HepG2 (cell line): ENCODE measurements around the gene RARG. TPM values are rescaled to one million over a fixed set of nuclear protein-coding genes. Genes with fewer than 3 reads are reported as not detected.

ENCODE experiments used
- DNMT3B ChIP-seq: conservative IDR thresholded peaks from 2 replicates; pipeline ENCODE4 v1.6.1; 2016; ENCODE audit warnings: missing biosample characterization, control low read depth
- HMGA1 ChIP-seq: sonication (generic); formaldehyde crosslinking; conservative IDR thresholded peaks from 2 replicates; pipeline ENCODE4 v1.4.0; 2020; ENCODE audit warnings: missing genetic modification reagents
- IRX3 ChIP-seq: sonication (generic); formaldehyde crosslinking; IDR thresholded peaks from 2 replicates; pipeline ENCODE4 v1.8.1; 2023; ENCODE audit warnings: mild to moderate bottlenecking, low read depth, missing genetic modification reagents, borderline replicate concordance
- NFE2L2 ChIP-seq: fragments of 150-350 bp; IDR thresholded peaks from 2 replicates; pipeline ENCODE4 v1.6.1; 2014; ENCODE audit warnings: low read length
- SP5 ChIP-seq: IDR thresholded peaks from 2 replicates; pipeline ENCODE4 v1.6.1; 2016; ENCODE audit warnings: low read depth, borderline replicate concordance
- SUZ12 ChIP-seq: fragments of 150-350 bp; IDR thresholded peaks from 2 replicates; pipeline ENCODE4 v1.6.1; 2014; ENCODE audit warnings: low read depth, low read length
- ZBTB40 ChIP-seq, 2 experiments: fragments of 450-650 bp in 1 of 2; sonication (generic) in 1 of 2; formaldehyde crosslinking in 1 of 2; IDR thresholded peaks; 2 replicates each; pipeline versions ENCODE4 v1.6.1 to v1.8.0; 2016 to 2022; ENCODE audit warnings: antibody characterized with exemption in 1 of 2, mild to moderate bottlenecking in 1 of 2, missing genetic modification reagents in 1 of 2
- ZFP41 ChIP-seq: sonication (generic); formaldehyde crosslinking; IDR thresholded peaks from 2 replicates; pipeline ENCODE4 v1.4.0; 2020; ENCODE audit warnings: mild to moderate bottlenecking, missing genetic modification reagents, borderline replicate concordance
- ZNF510 ChIP-seq: sonication (generic); formaldehyde crosslinking; IDR thresholded peaks from 2 replicates; pipeline ENCODE4 v1.4.0; 2020; ENCODE audit warnings: low read depth, mild to moderate bottlenecking, missing genetic modification reagents
- ZNF646 ChIP-seq: sonication (generic); formaldehyde crosslinking; IDR thresholded peaks from 2 replicates; pipeline ENCODE4 v1.9.0; 2021; ENCODE audit warnings: mild to moderate bottlenecking, missing genetic modification reagents
- polyA plus RNA-seq, 8 experiments: library from polyadenylated mRNA; depleted of rRNA in 3 of 8; stranded (reverse) in 7 of 8; unstranded in 1 of 8; fragments of >200 nt; fragmentation: Illumina TruSeq in 4 of 8; extraction: Trizol in 4 of 8; gene quantifications; 2 replicates each; pipeline versions ENCODE4 v1.2.1 to v1.2.3, GENCODE V29; 2011 to 2016; ENCODE audit warnings: low read depth in 4 of 8, missing spikeins in 1 of 8, mixed read lengths in 1 of 8; ENCODE audit not compliant: insufficient read depth in 1 of 8
- total RNA-seq, 5 experiments: library from RNA; depleted of rRNA; stranded (reverse); fragments of >200 nt; fragmentation: Illumina TruSeq; extraction: Trizol; gene quantifications; 2 replicates each; pipeline ENCODE4 v1.2.3, GENCODE V29; 2016; ENCODE audit warnings: low read depth in 1 of 5
- TF ChIP-seq, protein P1 (sequence below): sonication (generic); formaldehyde crosslinking; IDR thresholded peaks from 2 replicates; pipeline ENCODE4 v1.8.0; 2022; ENCODE audit warnings: low read depth, missing genetic modification reagents

RARG gene
- total and polyA plus RNA-seq, 2 of the 13 experiments (the other 11 are each of a cell fraction or from before 2014, with no cell fraction given) = 0.77 to 1.5 TPM

DNA sequence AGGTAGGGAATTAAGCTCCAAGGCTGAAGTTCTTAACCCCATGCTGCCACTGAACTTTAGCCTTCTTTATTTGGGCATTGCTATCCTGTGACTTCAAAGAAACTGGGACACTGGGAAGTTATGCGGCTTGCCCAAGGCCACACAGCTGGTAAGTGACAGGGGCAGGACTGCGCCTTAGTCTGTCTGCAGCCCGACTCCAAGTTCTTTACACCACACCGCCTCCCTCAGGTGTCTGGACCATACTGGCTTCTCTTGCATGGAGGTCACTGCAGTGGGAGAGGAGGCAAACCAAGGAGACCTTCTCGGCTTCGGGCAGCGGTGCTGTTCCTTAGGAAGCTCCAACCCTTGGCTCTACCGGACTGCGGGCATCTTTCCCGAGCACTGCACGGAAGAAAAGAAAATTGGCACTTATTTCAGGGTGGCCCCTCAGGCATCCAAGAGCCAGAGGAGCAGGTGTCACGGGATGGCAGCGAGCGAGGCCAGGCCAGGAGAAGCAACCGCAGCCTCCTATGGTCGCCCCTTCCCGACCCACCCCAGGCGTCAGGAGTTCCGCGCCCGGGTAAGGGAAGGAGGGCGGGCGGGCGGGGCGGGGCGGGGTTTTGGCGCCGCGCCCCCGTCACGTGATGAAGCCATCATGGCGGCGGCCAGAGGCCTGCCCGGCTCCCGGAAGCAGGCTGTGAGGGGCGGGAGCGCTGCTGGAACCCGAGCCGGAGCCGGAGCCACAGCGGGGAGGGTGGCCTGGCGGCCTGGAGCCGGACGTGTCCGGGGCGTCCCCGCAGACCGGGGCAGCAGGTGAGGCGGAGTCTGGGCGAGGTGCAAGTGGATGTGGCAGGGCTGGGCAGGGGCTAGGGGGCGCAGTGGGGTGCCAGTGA lies 19.7 kb upstream of the RARG start (continued):
- TF ChIP-seq ZBTB40 (IDR thresholded peaks at IDR 0.05) = no peak
- no peak for TF ChIP-seq ZBTB40 (CRISPR knock-in tag; IDR thresholded peaks at IDR 0.05)
- TF ChIP-seq, protein P1, sequence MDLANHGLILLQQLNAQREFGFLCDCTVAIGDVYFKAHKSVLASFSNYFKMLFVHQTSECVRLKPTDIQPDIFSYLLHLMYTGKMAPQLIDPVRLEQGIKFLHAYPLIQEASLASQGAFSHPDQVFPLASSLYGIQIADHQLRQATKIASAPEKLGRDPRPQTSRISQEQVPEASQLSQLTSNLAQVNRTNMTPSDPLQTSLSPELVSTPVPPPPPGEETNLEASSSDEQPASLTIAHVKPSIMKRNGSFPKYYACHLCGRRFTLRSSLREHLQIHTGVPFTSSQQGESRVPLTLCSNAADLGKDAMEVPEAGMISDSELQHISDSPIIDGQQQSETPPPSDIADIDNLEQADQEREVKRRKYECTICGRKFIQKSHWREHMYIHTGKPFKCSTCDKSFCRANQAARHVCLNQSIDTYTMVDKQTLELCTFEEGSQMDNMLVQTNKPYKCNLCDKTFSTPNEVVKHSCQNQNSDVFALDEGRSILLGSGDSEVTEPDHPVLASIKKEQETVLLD (CRISPR knock-in tag) = peak; percentile 90
- TF ChIP-seq DNMT3B = no peak
- no peak for TF ChIP-seq ZNF510
- TF ChIP-seq HMGA1 (CRISPR knock-in tag) = no peak
- no peak for TF ChIP-seq ZNF646
- no peak for TF ChIP-seq NFE2L2
- TF ChIP-seq ZFP41 (CRISPR knock-in tag) = no peak
- TF ChIP-seq SP5 (CRISPR knock-in tag) = peak; percentile 34; the same call in 1 of the 2 replicates
- TF ChIP-seq IRX3 = no peak
- TF ChIP-seq SUZ12 = no peak
